ENCODE data around the gene BCKDHA. TPM values are rescaled to one million over a fixed set of nuclear protein-coding genes. Genes with fewer than 3 reads are reported as not detected.
A peak's percentile ranks its signal among the peaks of the same experiment; 100 is the strongest.

BCKDHA gene
- total RNA-seq, 3 donors from 2014 or later (not counting 1 experiment from before 2014, with no cell fraction given), result 26.5 to 29.0 (median 28.3) TPM

DNA sequence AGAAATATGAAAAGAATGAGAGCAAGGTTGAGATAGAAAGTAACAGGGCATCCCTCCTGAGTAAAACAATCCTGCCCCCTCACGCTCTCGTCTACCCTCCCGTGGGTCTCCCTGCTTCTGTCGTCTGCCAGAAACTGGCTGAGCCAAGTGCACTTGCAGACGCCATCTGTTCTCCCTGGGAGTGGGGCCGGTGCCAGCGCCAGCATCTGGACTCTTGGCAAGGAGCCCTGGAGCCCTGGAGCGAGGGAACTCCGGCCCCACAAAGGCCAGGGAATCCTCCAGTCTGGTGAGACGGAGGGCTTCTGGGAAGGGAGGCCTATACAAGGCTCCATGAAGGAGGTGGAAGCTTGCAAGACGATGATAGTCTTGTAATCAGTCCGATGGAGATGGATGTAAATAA is 23.6 kb upstream of the BCKDHA start:
- Histone ChIP-seq H3K27me3 (ENCODE audit: control insufficient read depth, insufficient read depth, low read length) (no peaks in the 10 kb centered on the region), H3K4me1 (ENCODE audit: control insufficient read depth, insufficient read depth, low read length) (peaks cover 19% of the 10 kb centered on the region), H3K4me3 (ENCODE audit: low read length) (no peak overlapping the region), H3K27ac (ENCODE audit: low read length) (no peak overlapping the region), H3K9me3 (ENCODE audit: control insufficient read depth, insufficient read depth, low read length) (no peaks in the 10 kb centered on the region), H3K36me3 (ENCODE audit: control insufficient read depth, insufficient read depth, low read length) (no peaks in the 10 kb centered on the region)
- no peaks in the 10 kb centered on the region for H3K27me3 Mint-ChIP-seq (ENCODE audit: low read depth in 2 of 2)
- H3K4me1 Mint-ChIP-seq, result peaks cover 9 to 30% of the 10 kb centered on the region in 2 donors
- TF ChIP-seq, protein P1, sequence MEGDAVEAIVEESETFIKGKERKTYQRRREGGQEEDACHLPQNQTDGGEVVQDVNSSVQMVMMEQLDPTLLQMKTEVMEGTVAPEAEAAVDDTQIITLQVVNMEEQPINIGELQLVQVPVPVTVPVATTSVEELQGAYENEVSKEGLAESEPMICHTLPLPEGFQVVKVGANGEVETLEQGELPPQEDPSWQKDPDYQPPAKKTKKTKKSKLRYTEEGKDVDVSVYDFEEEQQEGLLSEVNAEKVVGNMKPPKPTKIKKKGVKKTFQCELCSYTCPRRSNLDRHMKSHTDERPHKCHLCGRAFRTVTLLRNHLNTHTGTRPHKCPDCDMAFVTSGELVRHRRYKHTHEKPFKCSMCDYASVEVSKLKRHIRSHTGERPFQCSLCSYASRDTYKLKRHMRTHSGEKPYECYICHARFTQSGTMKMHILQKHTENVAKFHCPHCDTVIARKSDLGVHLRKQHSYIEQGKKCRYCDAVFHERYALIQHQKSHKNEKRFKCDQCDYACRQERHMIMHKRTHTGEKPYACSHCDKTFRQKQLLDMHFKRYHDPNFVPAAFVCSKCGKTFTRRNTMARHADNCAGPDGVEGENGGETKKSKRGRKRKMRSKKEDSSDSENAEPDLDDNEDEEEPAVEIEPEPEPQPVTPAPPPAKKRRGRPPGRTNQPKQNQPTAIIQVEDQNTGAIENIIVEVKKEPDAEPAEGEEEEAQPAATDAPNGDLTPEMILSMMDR (IDR thresholded peaks at IDR 0.05), result no peak
- DNase-seq (no peak), ATAC-seq (no peak)
- 96% methylated on average over 10 of the region's 12 CpGs for WGBS (ENCODE audit: insufficient coverage)
- no peak overlapping the region for H3K27ac Mint-ChIP-seq
- H3K36me3 Mint-ChIP-seq, result no peaks in the 10 kb centered on the region
- no peak overlapping the region for H3K4me3 Mint-ChIP-seq
- intact Hi-C loops (cut with micrococcal nuclease), result no loop called here
- no peaks in the 10 kb centered on the region for H3K9me3 Mint-ChIP-seq

GRCh38 chr19:41376241-41376997 is 21.2 kb upstream of the BCKDHA start, which contains the start of gene TMEM91:
TMEM91 (plus strand) TSS chr19:41376533; CDS start chr19:41378310, 1,777 bp downstream.
- H3K27ac ChIP-seq (ENCODE audit: low read length), result no peak within 1 kb of the TSS

GRCh38 chr19:41376998-41377365 is 20.6 kb upstream of the BCKDHA start:
- Histone ChIP-seq H3K27ac (ENCODE audit: low read length) (no peak overlapping the region), H3K4me1 (ENCODE audit: control insufficient read depth, insufficient read depth, low read length) (peaks cover 19% of the 10 kb centered on the region), H3K9me3 (ENCODE audit: control insufficient read depth, insufficient read depth, low read length) (no peaks in the 10 kb centered on the region), H3K4me3 (ENCODE audit: low read length) (peak overlapping the region; percentile 53), H3K27me3 (ENCODE audit: control insufficient read depth, insufficient read depth, low read length) (no peaks in the 10 kb centered on the region), H3K36me3 (ENCODE audit: control insufficient read depth, insufficient read depth, low read length) (no peaks in the 10 kb centered on the region)
- Mint-ChIP-seq H3K36me3 (no peaks in the 10 kb centered on the region), H3K27me3 (ENCODE audit: low read depth in 2 of 2) (no peaks in the 10 kb centered on the region), H3K27ac (peak overlapping the region; percentile 11 to 19), H3K4me3 (peak overlapping the region; percentile 78), H3K9me3 (no peaks in the 10 kb centered on the region), H3K4me1 (peaks cover 9 to 24% of the 10 kb centered on the region in 2 donors)
- DNase-seq, result no peak
- WGBS (ENCODE audit: insufficient coverage), result 75% methylated on average over 8 of the region's 8 CpGs
- TF ChIP-seq, protein P1 (IDR thresholded peaks at IDR 0.05), result no peak
- ATAC-seq, result peak in 1 of 3 donors; percentile 27
- intact Hi-C loops (cut with micrococcal nuclease), result no loop called here

More at GRCh38 chr19:41376241-41376997, 21.2 kb upstream of the BCKDHA start, which contains the start of gene TMEM91:
- peak within 1 kb of the TSS; percentile 53 for H3K4me3 ChIP-seq (ENCODE audit: low read length)
- H3K27me3 ChIP-seq (ENCODE audit: control insufficient read depth, insufficient read depth, low read length), result no peaks in the 10 kb centered on the region
- H3K9me3 Mint-ChIP-seq, result no peaks in the 10 kb centered on the region
- H3K4me1 Mint-ChIP-seq, result peaks cover 9 to 26% of the 10 kb centered on the region in 2 donors
- intact Hi-C loops (cut with micrococcal nuclease), result no loop called here
- 8% methylated on average over 47 of the region's 47 CpGs for WGBS (ENCODE audit: insufficient coverage)
- H3K4me1 ChIP-seq (ENCODE audit: control insufficient read depth, insufficient read depth, low read length), result peaks cover 19% of the 10 kb centered on the region
- peak in 1 of 2 donors; percentile 43 for DNase-seq
- H3K4me3 Mint-ChIP-seq, result peak within 1 kb of the TSS; percentile 78
- H3K9me3 ChIP-seq (ENCODE audit: control insufficient read depth, insufficient read depth, low read length), result no peaks in the 10 kb centered on the region
- H3K27ac Mint-ChIP-seq, result peak within 1 kb of the TSS; percentile 11 to 19
- peak; percentile 39 to 73 (median 65) for ATAC-seq
- TF ChIP-seq, protein P1 (IDR thresholded peaks at IDR 0.05), result no peak
- no peaks in the 10 kb centered on the region for H3K36me3 Mint-ChIP-seq
- H3K36me3 ChIP-seq (ENCODE audit: control insufficient read depth, insufficient read depth, low read length), result no peaks in the 10 kb centered on the region
- no peaks in the 10 kb centered on the region for H3K27me3 Mint-ChIP-seq (ENCODE audit: low read depth in 2 of 2)
